NCI-H345 (cell line): Measurements from ENCODE around the gene USP19.
A peak's percentile ranks its signal among the peaks of the same experiment; 100 is the strongest.

Experiments used
- DNase-seq: peaks from one replicate; lab custom pipeline; 2025; lab: John Stamatoyannopoulos, UW

The USP19 gene

DNA sequence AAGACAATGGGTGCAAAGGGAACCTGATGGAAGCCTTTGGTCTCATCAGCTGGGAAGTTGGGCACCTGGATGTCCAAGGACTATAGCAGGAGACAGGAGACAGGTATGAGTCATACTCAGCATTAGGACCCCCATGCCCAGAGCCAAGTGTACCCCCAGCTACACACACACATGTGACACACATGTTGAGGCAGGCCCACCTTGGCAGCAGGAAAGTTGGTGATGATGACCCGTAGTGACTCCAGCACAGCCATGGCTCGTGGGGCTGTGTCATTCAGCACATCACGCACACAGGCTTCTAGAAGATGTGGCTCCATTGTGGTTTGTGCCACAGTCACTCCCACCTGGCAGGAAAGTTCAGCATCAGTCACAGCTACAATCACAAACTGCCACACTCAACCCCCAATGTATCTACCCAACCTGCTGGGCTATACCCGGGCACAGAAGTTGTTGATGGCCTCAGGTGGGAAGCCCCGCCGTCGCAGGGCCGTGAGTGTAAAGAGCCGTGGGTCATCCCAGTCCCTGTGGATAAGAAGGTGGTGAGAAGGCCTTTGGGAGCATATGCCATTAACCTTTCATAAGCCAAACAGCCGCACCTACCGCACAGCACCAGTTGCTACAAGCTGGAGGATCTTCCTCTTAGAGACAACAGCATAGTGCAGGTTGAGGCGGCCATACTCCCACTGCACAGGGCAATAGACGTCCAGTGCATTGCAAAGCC, 21.6 kb downstream of the USP19 start:
- no peak for DNase-seq

DNA sequence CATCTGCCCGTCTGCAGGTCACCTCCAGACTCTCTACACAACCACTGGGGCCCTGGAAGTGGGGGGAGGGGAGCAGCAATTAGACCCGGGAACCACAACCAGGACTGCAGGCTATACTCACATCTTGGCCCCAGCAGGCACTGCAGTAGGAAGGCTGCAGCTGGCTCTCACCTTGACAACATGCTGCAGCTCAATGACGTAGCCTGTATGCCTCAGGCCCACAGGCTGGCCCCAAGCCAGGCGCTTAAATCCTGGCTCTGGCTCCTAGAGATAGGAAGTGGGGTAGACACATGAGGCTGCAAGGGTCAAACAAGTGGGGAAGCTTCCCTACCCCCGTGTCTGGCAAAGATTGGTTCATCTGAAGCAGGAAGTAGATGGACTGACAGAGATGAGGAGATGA, 22.2 kb downstream of the USP19 start:
- no peak for DNase-seq

GRCh38 chr3:49093853-49094767, 26.5 kb downstream of the USP19 start, which contains the start of gene QRICH1:
Gene QRICH1 (minus strand): TSS chr3:49094071. CDS start chr3:49077017, 17,054 bp downstream.
- peak; percentile 94 for DNase-seq

DNA sequence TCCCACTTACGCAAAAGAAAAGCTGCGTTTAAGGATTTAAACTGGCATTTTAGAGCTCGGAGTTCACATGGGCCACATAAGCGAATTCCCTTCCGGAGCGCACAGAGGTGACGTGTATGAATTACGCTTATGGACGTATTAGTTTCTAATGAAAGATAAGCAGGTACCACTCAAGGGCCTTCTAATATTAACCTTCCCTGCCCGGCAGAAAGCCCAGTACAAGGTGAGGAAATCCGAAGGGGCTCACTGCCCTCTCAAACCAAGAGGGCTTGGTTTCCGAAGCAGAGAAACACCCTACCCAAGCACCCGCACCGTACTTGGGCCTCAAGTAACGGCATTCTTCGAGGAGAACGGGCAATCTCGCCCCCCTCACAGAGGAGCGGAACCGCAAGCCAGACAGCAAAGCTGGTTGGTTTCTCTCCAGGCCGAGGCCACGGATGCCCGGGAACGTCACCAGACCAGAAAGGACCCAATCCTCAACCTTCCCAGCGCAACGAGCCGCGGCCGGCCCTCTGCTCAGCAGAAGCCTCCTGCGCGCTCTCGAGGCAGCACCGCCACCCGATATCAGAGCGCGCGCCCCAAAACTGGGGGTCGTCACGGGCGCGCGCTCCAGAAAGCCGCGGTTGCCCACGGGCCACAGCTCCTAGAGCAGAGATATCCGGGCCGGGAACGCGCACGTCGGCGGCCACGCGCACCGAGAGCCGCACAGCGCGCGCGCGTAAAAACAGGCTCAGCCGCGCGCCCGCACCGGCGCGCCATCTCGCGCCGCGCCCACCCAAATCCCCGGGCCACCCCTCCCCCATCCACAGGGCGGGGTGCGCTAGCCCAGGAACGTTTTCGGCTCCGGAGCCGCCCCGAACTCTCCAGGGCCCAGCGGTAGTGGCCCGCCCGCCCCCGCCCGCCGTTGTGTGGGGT, 27.4 kb downstream of the USP19 start:
- peak; percentile 63 for DNase-seq

DNA sequence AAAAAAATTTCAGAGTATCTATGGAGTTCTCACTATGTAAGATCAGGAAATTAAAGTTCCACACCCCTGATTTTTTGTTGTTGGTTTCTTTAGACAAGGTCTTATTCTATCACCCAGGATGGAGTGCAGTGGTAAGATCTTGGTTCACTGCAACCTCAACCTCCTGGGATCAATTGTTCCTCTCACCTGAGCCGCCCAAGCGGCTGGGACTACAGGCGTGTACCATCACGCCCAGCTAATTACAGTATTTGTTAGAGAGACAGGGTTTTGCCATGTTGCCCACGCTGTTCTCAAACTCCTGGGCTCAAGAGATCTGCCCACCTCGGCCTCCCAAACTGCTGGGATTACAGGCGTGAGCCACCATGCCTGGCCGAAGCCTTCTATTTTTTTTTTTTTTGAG, 39.2 kb downstream of the USP19 start:
- DNase-seq = peak; percentile 0

GRCh38 chr3:49079270-49079669, 41.4 kb downstream of the USP19 start:
- no peak for DNase-seq

GRCh38 chr3:49076646-49077045, 44.0 kb downstream of the USP19 start:
- DNase-seq = no peak

DNA sequence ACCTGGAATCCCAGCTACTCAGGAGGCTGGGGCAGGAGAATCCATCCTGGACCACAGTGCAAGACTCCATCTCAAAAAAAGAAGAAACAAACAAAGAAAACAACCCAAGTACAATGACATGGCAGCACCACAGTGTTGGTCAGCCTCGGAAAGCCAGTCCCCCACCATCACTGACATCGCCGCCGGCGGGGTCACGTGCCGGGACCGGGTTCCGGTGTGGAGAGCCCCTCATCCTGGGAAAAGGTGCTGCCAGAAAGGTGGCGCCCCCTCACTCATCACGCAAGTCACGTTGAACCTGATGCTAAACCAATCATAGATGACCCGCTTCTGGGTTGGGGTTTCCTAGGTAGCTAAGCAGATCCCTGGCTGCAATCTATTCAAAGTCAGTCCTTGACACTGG, 44.5 kb downstream of the USP19 start:
- DNase-seq = no peak
